GM19025 (cell line): Measurements from ENCODE around the gene COX15.
"Not testable (repeated sequence)": the region's sequence is repeated elsewhere in the genome, so short reads cannot be mapped to it uniquely, and the experiment has no call there.

Experiments used
- ATAC-seq: cut with Tn5 transposase; IDR thresholded peaks from one replicate; pipeline ENCODE4 v1.9.1; 2021; ENCODE audit warnings: mild to moderate bottlenecking, low read depth, moderate library complexity; ENCODE audit not compliant: unreplicated experiment

Gene COX15

DNA sequence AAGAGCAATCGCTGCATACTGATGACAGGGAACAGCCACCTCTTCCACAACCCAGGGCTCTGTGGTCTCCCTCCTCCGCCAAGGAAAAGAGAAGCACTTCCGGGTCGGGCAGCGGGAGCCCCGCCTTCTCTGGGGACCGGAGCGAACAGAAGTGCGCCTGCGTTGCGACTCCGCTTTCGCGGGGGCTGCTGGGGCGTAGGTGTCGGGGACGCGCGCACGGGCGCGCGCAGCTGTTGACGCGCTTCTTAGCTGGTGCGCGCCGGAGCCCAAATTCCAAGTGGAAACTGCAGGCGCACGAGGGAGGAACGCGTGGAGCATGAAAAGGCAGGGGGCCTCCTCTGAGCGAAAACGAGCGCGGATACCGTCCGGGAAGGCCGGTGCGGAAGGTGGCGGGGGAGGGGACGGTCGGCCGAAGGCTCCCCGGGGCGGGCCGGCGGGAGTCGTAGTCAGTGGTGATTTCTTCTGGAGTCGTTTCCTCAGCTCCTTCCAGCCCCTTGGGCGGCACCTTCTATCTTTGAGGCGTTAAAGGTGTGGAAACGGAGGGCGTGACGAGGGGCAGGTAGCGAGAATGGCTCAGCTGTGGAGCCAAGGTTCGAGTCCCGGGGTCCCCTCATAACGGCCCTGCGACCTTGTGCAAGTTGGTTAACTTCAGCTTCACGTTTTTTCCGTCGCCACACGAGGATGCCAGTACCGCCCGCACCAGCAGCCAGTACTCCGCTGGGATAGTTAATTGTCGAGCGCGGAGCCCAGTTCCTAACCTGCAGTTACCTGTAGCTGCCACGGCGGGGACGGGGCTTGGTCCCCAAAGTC lies at the start of gene COX15, which contains the start of gene CUTC:
COX15 (minus strand) TSS at position 95 of the 810 bp plus-strand sequence; CDS start at position 17, 78 bp downstream.
CUTC (plus strand) TSS at position 202 of the 810 bp plus-strand sequence; CDS start at position 317, 115 bp downstream.
- ATAC-seq: peak; percentile 73

DNA sequence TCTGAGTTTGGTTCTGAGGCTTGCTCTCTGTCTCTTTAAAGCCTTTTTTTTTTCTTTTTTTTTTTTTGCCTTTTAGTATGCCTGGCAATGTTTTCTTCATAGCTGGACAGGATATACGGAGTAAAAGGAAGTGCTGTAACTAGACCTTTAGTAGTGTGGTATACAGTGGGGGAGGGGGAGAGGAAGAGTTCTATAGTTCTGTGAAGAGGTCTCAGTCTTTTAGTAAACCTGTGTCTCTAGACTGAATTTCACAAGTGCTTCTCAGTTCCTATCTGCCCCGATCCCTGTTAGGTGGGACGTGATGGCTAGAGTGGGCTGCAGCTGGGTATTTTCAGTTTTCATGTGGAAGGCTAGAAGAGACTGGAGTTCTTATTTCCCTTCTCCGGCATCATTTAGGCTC lies 47.4 kb upstream of the COX15 start:
- no peak for ATAC-seq

DNA sequence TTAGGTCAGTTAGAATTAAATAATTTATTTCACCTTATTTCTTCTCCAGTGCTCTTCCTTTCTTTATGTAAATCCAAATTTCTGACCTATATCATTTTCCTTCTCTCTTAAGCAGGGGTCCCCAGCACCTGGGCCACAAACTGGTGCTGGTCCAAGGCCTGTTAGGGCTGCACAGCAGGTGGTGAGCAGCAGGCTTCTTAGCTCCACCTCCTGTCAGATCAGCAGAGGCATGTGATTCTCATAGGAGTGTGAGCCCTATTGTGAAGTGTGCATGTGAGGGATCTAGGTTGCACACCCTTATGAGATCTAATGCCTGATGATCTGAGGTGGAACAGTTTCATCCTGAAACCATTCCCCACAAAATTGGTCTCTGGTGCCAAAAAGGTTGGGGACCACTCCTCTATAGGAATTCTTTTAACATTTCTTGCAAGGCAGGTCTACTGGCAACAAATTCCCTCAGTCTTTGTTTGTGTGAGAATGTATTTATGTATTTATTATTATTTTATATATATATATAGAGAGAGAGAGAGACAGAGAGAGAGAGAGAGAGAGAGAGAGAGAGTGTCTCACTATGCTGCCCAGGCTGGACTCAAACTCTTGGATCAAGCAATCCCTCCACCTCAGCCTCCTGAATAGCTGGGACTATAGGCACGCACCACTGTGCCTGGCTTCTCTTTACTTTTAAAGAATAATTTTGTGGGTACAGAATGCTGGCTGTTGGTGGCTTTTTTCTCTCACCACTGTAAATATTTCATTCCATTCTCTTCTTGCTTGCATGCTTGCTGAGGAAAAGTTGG lies 46.2 kb upstream of the COX15 start:
- ATAC-seq: no peak

DNA sequence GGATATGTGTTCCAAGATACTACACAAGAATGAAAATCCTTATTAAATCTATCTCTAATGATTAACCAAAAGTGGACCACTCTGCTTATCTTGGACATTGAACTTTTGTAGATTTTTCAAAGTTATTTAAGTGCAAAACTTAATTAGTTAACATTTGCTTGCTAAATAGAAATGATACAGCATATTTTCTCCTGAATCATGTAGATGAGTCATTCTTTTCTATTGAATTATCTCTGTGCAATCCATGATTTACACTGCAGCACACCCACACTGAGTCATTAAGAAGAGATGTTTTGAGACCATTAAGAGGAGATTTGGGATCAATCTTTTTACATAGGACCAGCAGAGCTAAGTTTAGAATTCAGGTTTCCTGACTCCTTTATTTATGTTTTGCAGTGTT lies 43.9 kb upstream of the COX15 start:
- no peak for ATAC-seq

DNA sequence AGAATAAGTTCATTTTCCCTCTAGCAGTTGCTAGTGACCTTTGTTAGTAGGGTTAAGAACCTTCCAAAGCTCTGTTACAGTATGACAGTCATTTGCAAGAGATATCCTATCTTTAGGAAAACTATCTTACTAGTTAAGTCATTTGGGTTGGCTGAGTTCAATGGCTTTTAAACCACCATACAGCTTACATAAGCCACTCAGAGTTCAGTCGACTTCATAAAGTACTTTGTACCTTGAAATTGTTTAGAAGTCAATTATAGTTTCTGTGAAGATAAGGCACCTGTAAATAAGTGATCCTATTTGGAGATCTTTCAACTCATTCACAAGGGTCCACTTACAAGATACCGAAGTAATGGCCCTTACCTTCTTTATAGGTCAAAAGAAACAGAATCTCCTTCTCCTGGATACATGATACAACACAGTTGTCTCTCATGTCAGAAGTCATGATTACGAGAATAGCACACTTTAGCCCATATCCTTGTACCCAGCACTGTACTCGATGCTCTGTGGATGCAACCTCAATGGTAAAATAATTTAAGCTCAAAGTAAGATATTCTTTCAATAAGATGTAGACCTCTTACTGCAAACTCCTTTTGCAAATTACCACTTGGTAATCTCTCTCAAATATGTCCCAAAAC lies 38.6 kb upstream of the COX15 start:
- ATAC-seq: no peak

DNA sequence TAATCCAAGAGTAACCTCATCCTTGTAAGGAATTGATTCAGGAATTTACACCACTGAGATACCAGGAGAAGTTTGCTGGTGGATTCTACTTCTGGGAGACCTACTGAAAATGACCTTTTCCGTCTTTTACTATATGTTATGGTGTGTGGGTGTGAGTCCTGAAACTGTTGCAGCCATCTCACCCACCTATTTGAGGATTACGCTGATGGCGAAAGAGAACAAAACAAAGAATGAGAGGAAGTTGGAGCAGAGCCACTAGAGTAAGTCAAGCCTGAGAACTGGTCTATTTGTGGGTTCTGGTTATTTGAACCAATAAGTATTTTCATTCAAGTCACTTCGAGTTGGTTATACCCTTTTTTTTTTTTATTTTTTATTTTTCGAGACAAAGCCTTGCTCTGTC lies 37.8 kb upstream of the COX15 start:
- no peak for ATAC-seq

DNA sequence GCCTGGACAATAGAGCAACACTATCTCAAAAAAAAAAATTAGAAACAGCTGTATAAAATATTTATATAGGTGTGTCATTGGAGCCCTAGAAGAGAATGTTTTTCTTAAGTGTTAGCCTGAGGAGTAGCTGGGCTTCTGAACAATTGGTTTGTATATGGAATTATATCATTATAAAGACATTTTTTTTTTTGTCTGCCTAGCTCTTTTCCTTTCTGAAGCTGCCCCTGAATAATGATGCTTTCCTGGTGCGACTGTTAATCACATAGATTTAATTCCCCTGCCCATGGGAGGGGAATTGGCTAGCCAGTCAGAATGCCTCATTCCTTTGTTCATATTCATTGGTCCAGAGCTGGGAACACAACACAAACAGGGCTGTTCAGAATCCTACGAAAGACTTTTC lies 36.6 kb upstream of the COX15 start:
- ATAC-seq: no peak

DNA sequence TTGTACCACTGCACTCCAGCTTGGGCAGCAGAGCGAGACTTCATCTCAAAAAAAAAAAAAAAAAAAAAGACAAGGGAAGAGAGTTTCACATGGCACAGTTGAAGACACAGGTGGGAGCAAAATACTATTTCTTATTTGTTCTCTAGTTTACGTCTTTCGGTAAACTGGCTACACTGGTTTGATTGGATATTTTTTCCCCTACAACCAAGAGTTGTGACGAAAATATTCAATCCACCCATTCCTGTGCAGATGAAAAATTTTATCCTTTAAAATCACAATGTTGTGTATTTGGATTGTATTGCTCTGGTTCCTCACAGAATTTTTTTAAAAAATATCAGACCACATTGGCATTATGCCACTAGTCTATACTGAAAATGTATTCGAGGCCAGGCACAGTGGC lies 36.0 kb upstream of the COX15 start:
- ATAC-seq: no peak

DNA sequence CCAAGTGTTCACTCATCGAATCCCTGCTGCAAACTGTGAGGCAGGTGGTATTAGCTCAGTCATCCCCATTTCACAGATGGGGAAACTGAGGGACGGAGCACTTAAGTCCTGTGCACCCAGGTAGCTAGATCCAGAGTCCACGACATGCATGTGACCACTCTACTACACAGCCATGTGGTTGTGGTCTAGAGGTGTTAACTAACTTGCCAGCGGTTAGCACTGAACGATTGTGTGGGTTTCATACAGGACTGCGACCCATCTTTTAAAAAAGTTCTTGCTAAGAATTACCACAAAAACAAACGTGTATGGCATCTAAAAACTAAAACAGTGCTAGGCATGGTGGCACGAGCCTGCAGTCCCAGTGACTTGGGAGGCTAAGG lies 34.4 kb upstream of the COX15 start:
- ATAC-seq: peak; percentile 84

DNA sequence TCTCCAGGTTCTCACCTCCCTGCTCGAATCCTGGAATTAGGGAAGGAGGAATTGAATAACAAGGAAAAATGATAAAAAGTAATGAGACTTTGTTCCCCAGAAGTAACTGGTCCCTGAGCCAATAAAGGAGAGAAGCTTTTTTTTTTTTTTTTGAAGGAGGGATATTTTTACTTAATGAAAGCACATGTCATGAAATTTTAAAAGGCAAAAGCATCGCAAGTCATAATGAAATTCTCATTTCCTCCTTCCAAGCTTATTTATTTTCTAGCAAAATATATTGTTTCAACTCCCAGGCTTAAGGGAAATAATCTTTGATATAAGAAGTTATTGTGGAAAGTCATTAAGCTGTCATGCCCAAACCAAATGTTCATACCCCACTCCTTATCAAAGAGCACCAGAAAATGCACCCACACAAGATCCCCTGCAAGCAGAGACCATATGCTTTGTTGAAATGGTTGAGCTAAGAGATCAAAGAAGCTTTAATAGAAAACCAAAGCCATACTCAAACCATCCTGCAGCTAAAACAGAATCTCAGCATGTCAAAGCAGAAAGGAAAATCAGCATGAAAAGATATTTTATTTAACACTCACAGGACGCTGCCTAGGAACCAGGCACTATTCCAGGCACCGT lies 33.9 kb upstream of the COX15 start:
- ATAC-seq: peak; percentile 22

DNA sequence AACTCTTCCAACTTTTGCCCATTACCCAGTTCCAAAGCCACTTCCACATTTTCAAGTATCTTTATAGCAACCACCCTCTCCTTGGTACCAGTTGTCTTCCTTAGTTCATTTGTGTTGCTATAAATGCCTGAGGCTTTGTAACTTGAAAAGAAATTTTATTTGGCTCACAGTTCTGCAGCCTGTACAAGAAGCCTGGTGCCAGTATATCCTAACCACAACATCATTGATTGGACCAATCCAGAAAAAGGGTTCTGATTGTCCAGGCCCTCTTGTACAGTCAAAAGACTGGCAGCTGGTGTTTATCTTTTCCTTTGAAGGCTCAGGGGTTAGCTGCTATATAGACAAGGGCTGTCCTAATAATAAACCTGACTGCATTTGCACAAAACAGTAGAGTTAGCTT lies 29.4 kb upstream of the COX15 start:
- no peak for ATAC-seq

DNA sequence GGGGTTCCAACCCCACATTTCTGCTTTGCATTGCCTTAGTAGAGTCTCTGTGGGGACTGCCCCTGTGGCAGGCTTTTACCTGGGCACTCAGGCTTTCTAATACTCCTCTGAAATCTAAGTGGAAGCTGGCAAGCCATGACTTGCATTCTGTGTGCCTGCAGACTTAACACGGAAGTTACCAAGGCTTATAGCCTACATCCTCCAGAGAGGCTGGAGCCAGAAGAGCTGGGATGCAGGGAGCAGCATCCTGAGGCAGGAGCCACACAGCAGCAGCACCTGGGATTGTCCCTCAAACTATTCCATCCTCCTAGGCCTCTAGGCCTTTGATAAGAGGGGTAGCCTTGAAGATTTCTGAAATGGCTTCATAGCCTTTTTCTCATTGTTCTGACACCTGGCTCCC lies 28.4 kb upstream of the COX15 start:
- ATAC-seq: no peak

DNA sequence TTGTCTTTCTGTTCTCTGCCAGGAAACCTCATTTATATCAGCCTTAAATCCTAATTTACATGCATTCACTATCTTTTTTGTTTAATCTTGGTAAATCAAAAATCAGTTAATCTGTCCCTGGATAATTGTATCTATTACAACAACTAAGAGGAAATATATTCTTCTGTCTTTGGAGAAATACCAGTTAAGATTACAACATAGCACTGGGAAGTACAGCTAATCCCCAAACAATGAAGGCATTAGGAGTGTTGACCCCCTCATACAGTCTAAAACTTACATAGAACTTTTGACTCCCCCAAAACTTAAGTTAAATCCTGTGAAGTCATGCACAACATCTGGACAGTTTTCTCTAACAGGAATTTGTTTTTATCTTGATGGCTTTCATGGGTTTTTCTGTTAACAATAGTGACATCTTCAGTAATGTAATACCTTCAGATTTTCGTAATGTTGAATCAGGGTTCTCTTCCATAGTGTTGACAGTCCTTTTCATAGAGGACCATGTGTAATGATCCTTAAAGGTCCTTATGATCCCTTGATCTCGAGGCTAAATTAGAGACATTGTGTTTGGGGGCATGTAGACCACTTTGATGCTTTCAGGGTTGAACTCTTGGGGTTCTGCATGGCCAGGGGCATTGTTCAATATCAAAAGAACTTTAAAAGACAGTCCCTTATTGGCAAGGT lies 26.4 kb upstream of the COX15 start:
- no peak for ATAC-seq

DNA sequence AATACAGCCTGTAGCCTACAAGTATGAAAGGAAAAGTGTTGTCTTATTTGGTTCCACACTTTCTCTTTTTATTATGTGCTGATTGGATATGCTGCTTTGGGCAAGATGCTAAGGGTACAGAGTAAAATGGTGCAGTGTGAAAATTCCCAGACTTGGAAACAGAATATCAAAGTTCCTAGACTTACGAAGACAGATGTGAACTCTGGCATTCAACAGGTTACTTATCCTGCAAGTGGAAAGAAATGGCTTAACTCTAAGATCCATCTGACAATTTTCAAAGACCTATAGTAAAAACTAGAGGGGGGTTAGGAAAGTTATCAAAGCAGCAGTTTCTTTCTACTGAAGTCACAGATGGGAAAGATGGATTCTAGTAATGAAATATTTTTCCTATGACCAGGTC lies 24.2 kb upstream of the COX15 start:
- no peak for ATAC-seq

DNA sequence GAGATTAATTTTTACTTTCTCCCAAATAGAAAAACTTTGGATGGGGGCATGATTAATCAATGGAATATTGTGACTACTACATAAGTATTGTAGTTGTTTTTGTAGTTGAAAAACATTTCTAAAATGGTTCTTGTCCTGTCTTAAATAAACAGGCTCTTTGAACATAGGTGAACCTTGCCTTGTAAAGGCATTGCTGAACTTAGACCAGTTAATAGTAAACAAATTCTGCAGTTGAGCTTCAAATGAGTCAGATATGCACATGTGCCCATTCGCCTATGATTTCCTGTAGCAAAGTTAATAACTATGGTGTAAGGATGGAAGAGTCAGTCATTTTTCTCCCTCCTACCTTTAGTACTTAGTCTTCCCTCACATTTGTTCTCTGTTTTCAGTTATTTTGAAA lies 22.7 kb upstream of the COX15 start:
- no peak for ATAC-seq

DNA sequence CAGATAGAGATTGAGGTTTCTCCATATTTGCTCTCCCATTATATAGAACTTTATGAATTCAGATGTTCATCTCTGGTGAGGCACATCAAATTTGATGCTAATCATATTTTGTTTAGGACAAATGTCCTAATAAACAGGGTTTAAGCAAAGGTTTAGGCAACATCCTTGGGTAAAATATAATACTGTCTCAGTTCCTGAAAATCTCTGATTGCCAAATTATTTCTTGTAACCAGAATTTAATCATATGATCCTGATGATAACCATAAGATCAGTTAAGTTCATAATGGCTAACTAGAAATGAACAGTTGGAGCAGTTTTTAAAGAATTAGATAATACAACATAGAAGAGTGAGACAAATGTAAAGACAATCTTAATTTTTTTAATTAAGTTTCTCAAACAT lies 18.7 kb upstream of the COX15 start:
- no peak for ATAC-seq

DNA sequence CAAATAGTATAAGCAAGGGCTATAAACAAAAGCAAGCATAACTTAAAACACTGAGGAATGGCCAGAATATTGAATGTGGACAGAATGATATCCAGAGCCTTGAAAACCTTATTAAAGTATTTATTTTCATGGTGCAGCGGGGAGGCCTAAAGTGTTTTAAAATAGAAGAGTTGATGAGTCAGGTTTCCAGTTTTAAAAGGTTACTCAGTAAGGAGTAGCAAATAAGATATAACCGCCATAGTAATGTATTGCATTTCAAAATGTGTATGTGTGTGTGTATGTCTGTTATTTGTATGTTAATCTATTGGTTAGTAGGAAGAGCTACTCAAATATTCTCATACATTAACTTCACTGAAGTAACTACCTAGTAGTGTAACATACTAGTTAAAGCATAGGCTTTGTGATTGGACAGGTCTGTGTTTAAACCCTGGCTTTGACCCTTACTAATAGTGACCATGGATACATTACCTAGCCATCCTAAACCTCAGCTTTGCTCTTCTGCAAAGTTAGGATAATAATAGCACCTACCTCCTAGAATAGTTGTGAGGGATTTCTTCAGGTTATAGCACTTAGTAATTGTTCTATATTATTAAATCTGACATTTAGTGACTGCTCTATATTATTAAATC lies 17.0 kb upstream of the COX15 start:
- ATAC-seq: no peak

DNA sequence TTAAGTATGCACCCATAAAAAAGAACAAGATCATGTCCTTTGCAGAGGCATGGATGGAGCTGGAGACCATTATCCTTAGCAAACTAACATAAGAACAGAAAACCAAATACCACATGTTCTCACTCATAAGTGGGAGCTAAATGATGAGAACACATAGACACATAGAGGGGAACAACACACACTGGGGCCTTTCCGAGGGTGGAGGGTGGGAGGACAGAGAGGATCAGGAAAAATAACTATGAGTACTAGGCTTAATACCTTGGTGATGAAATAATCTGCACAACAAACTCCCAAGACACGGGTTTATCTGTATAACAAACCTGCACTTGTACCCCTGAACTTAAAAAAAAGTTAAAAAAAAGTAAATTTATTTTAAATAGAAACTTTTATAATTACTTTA lies 14.2 kb upstream of the COX15 start:
- not testable (repeated sequence) for ATAC-seq

DNA sequence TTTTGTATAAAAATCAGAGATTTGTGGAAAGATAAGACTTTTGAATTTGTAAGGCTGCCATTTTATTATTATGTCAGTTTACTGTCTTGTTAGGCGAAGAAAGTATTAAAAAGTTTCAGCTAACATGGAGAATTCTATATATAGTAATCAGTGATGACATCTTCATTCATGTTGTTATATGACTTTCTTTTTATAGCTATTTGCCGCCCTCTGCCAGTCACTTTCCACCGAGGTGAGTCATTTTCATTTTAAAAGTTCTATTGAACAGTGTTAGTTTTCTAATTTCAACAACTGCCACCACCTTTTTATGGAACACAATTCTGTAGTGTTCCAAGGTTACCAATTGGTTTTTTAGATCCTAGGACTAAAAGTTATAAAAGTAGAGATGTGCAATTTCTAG lies 11.9 kb upstream of the COX15 start:
- no peak for ATAC-seq

DNA sequence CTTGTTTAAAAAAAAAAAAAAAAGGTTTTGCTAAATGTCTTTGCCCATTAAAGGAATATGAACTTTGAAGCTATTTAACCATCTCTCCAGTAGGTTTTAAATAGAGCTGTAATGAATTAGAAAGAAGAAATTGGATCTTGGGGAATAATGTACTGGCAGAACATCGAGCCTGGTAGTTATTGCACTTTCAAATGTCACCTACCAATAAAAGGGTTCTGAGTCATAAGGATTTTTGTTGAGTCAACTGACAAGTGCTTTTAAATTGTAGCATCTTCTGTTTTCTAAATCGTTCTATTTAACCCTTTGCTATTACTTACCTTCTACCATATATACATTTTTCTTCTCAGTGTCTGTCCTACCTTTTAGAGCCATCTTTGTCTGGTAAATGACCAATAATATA lies 10.8 kb upstream of the COX15 start:
- ATAC-seq: no peak
